Kasumi-1 (cell line): Measurements from ENCODE around the gene MRLN.

Experiments used
- DNase-seq, 2 experiments: peaks; one replicate each; lab custom pipeline; 2025; lab: John Stamatoyannopoulos, UW

The MRLN gene

DNA sequence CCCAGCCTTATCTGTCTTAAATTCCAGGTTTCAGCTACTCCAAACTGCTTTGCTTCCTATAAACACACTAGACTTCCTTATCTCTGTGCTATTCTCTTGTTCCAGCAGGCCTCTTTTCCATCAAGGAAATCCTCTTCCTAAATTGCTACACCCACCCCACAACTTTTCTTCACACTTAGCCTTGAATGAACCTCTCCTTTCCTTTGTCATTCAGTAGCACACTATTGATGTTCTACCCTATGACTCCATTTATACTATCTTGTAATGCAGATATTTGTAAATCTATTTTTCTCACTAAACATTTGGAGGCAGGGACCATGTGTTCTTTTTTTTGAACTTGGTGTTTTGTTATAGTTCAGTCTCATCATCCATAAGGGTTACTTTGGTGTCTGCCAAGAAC lies 47.3 kb downstream of the MRLN start:
- DNase-seq = no peak

GRCh38 chr10:59704630-59705029 lies 48.6 kb downstream of the MRLN start:
- no peak for DNase-seq

DNA sequence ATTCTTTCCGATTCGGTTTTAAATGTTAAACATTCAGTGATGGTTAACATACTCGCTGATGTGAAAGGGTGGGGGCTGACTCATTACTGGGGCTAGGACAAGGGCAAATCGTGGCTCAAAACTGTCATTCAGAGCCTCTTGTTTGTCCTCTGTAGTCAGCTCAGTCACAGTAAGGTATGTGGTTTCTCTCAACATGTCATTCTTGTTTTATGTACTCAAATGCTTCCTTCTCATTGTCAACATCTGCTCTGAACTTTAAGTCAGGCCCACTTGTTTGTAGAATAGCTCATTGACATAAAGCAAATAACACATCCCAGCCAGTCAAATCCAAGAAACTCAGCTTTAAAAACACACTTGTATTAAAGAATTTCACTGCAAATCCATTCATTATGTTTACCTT lies 50.9 kb downstream of the MRLN start:
- no peak for DNase-seq

- peak in 1 of 2 experiments; percentile 26 for DNase-seq
Observed at GRCh38 chr10:59700709-59701108, 52.5 kb downstream of the MRLN start.

DNA sequence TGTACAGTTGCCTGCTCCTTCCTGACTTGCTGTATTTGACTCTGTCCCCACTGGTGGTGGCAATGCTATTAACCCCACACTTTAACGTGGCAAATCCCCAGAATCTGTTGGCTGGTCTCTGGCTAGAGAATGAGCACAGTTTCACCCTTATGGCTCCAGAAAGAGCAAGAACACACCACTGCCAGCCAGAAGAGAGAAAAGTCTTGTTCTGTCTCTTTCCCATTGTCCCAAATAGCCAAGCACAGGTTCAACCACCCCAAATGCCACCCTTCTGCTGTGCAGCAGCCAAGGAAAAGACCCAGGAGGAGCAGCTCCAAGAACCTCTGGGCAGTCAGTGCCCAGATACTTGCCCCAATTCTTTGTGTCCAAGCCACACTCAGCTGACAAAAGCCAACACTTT lies 54.9 kb downstream of the MRLN start:
- DNase-seq = no peak

GRCh38 chr10:59695637-59696036 lies 57.6 kb downstream of the MRLN start:
- DNase-seq = no peak

DNA sequence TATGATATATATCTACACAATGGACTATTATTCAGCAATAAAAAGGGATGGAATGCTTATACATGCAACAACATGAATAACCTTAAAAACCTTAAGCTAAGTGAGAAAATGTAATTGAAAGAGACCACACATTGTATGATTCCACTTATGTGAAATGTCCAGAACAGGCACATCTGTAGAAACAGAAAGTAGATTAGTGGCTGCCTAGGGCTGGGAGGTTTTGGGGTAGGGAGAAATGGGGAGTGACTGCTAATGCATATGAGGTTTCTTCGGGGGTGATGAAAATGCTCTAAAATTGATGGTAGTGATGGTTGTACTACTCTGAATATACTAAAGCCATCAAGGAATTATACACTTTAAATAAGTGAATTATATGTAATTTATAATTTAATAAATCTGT lies 58.3 kb downstream of the MRLN start:
- DNase-seq = no peak

GRCh38 chr10:59692113-59692512 lies 61.1 kb downstream of the MRLN start:
- DNase-seq = no peak

GRCh38 chr10:59688921-59689351 lies 64.3 kb downstream of the MRLN start:
- no peak for DNase-seq

GRCh38 chr10:59687657-59688056 lies 65.6 kb downstream of the MRLN start:
- DNase-seq = no peak
